Measurements from ENCODE around the gene SLC43A2.

Gene SLC43A2

GRCh38 chr17:1621273-1621954 is 7.2 kb downstream of the SLC43A2 start:
- DNase-seq: no peak

GRCh38 chr17:1620486-1620885 is 8.1 kb downstream of the SLC43A2 start:
- DNase-seq: no peak

- DNase-seq: peak; percentile 46
Observed at GRCh38 chr17:1617620-1618174, 10.9 kb downstream of the SLC43A2 start.

GRCh38 chr17:1616101-1616500 is 12.5 kb downstream of the SLC43A2 start:
- no peak for DNase-seq

- DNase-seq: no peak
Observed at GRCh38 chr17:1612400-1612799, 16.2 kb downstream of the SLC43A2 start.

- no peak for DNase-seq
Observed at GRCh38 chr17:1611715-1612114, 16.9 kb downstream of the SLC43A2 start.

- no peak for DNase-seq
Observed at GRCh38 chr17:1608676-1609075, 20.0 kb downstream of the SLC43A2 start.

GRCh38 chr17:1607971-1608320 is 20.7 kb downstream of the SLC43A2 start:
- no peak for DNase-seq

GRCh38 chr17:1606352-1606985 is 22.2 kb downstream of the SLC43A2 start:
- DNase-seq: no peak

GRCh38 chr17:1605681-1606351 is 22.8 kb downstream of the SLC43A2 start:
- DNase-seq: no peak

- no peak for DNase-seq
Observed at GRCh38 chr17:1604831-1605528, 23.7 kb downstream of the SLC43A2 start.

GRCh38 chr17:1601571-1601970 is 27.1 kb downstream of the SLC43A2 start:
- no peak for DNase-seq

GRCh38 chr17:1598399-1599095 is 30.1 kb downstream of the SLC43A2 start:
- no peak for DNase-seq

- DNase-seq: no peak
Observed at GRCh38 chr17:1597861-1598342, 30.7 kb downstream of the SLC43A2 start.

- no peak for DNase-seq
Observed at GRCh38 chr17:1593630-1593931, 35.1 kb downstream of the SLC43A2 start.

- no peak for DNase-seq
Observed at GRCh38 chr17:1592751-1593629, 35.6 kb downstream of the SLC43A2 start.

- DNase-seq: no peak
Observed at GRCh38 chr17:1591474-1592090, 37.1 kb downstream of the SLC43A2 start.

GRCh38 chr17:1590747-1591473 is 37.7 kb downstream of the SLC43A2 start:
- DNase-seq: no peak

GRCh38 chr17:1590029-1590746 is 38.4 kb downstream of the SLC43A2 start:
- DNase-seq: peak; percentile 70

All from hematopoietic multipotent progenitor cell treated with erythropoietin and hydrocortisone succinate and interleukin-3 and kit ligand, for 6 days (in vitro differentiated cells).